ENCODE measurements around the gene GNA15.

DNA sequence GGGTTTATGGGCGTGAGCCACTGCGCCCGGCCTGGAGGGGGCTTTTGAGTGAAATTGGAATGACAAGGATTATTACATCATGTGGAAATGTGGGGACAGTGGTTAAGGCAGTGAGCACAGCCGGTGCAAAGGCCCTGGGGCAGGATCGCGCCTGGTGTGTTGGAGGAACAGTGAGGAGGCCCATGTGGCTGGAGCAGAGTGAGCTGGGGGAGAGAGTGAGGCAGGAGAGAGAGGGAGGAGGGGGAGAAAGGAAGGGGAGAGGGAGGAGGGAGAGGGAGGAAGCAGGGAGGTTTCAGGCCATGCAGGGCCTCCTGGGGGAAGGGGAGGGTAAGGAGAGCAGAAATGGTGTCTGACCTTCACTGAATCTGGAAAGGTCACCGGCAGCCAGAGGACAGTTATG, 77.3 kb downstream of the GNA15 start:
- TF ChIP-seq, protein P1, sequence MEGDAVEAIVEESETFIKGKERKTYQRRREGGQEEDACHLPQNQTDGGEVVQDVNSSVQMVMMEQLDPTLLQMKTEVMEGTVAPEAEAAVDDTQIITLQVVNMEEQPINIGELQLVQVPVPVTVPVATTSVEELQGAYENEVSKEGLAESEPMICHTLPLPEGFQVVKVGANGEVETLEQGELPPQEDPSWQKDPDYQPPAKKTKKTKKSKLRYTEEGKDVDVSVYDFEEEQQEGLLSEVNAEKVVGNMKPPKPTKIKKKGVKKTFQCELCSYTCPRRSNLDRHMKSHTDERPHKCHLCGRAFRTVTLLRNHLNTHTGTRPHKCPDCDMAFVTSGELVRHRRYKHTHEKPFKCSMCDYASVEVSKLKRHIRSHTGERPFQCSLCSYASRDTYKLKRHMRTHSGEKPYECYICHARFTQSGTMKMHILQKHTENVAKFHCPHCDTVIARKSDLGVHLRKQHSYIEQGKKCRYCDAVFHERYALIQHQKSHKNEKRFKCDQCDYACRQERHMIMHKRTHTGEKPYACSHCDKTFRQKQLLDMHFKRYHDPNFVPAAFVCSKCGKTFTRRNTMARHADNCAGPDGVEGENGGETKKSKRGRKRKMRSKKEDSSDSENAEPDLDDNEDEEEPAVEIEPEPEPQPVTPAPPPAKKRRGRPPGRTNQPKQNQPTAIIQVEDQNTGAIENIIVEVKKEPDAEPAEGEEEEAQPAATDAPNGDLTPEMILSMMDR (IDR thresholded peaks at IDR 0.05), result no peak
- no peak for TF ChIP-seq POLR2AphosphoS5 (IDR thresholded peaks at IDR 0.05; ENCODE audit: low read depth, low read length)
